Measurements from ENCODE around the gene KNOP1. TPM values are rescaled to one million over a fixed set of nuclear protein-coding genes. Genes with fewer than 3 reads are reported as not detected.
A peak's percentile ranks its signal among the peaks of the same experiment; 100 is the strongest.

KNOP1 gene
- total RNA-seq, 6 experiments from 2014 or later, result 11.0 to 16.3 (median 13.9) TPM

GRCh38 chr16:19745286-19746010 lies 27.4 kb upstream of the KNOP1 start:
- H3K9me3 Mint-ChIP-seq, result no peaks in the 10 kb centered on the region
- peak; percentile 41 for DNase-seq
- H3K36me3 Mint-ChIP-seq (ENCODE audit: low read depth), result no peaks in the 10 kb centered on the region
- peak overlapping the region; percentile 10; the same call in 1 of the 2 replicates for H3K27ac Mint-ChIP-seq
- H3K4me3 Mint-ChIP-seq, result peak overlapping the region; percentile 11; the same call in 1 of the 2 replicates
- TF ChIP-seq CTCF (IDR thresholded peaks at IDR 0.05), result no peak
- peaks cover 13% of the 10 kb centered on the region for H3K4me1 Mint-ChIP-seq (ENCODE audit: low read depth)
- no peaks in the 10 kb centered on the region for H3K27me3 Mint-ChIP-seq (ENCODE audit: insufficient read depth)

DNA sequence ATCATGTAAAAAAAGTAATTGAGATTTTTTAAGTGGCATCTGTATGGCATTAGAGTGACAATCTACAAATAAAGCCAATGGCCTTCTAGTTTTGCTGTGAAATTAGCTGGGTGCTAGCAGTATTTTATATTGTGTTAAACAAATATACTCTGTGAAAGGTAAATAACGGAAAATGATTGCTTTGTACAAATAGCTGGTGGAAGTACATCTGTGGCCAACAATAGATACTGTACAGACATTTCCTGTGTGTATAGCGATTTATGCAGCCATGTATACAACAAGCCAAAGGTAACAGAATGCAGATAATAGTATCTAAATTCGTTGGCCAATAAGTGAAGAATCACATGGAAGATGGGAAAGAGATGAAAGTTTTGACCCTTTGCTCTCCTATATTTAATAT lies 26.6 kb upstream of the KNOP1 start:
- TF ChIP-seq CTCF (IDR thresholded peaks at IDR 0.05), result no peak
- Mint-ChIP-seq H3K27me3 (ENCODE audit: insufficient read depth) (no peaks in the 10 kb centered on the region; the same call in 1 of the 2 replicates), H3K4me3 (no peak overlapping the region), H3K27ac (no peak overlapping the region), H3K9me3 (no peaks in the 10 kb centered on the region), H3K36me3 (ENCODE audit: low read depth) (no peaks in the 10 kb centered on the region), H3K4me1 (ENCODE audit: low read depth) (peaks cover 13% of the 10 kb centered on the region)
- DNase-seq, result no peak

DNA sequence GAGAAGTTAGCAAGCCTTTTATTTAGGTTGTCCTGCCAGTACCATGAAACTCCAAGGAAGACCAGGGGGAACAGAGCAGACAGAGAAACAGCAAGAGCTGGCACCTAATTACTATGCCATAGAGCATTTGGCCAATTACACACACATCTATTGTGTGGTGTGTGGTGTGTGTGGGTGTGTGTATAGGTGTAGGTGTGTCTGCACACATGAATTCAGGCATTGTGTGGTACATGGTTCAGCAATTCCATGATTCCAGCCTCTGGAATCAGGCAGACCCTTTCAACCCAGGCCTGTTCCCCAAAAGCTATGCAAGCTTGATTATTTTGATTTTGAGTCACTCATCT lies 25.8 kb upstream of the KNOP1 start:
- no peaks in the 10 kb centered on the region for H3K9me3 Mint-ChIP-seq
- H3K36me3 Mint-ChIP-seq (ENCODE audit: low read depth), result no peaks in the 10 kb centered on the region
- no peak overlapping the region for H3K27ac Mint-ChIP-seq
- H3K4me3 Mint-ChIP-seq, result no peak overlapping the region
- DNase-seq, result no peak
- peaks cover 13% of the 10 kb centered on the region for H3K4me1 Mint-ChIP-seq (ENCODE audit: low read depth)
- TF ChIP-seq CTCF (IDR thresholded peaks at IDR 0.05), result no peak
- H3K27me3 Mint-ChIP-seq (ENCODE audit: insufficient read depth), result no peaks in the 10 kb centered on the region; the same call in 1 of the 2 replicates

DNA sequence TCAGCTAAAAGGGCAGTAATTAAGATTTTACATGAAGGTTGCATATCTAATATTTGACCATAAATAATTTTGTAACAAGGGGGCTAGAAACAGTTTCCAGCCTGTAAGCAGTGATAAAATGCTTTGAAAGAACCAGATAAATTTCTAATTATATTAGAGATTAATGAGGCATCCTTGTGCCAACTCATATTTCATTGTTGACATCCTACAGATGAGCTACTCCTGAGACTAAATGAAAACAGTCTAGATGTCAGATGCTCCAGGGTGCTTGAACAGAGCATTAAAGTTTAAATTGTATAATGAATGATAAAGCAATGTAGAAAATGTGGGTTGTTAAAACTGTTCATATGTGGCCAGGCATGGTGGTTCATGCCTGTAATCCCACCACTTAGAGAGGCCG lies 23.3 kb upstream of the KNOP1 start:
- no peaks in the 10 kb centered on the region; the same call in 1 of the 2 replicates for H3K27me3 Mint-ChIP-seq (ENCODE audit: insufficient read depth)
- no peak overlapping the region for H3K4me3 Mint-ChIP-seq
- H3K27ac Mint-ChIP-seq, result no peak overlapping the region
- DNase-seq, result no peak
- H3K4me1 Mint-ChIP-seq (ENCODE audit: low read depth), result peaks cover 13% of the 10 kb centered on the region
- no peaks in the 10 kb centered on the region for H3K36me3 Mint-ChIP-seq (ENCODE audit: low read depth)
- no peak for TF ChIP-seq CTCF (IDR thresholded peaks at IDR 0.05)
- H3K9me3 Mint-ChIP-seq, result no peaks in the 10 kb centered on the region

DNA sequence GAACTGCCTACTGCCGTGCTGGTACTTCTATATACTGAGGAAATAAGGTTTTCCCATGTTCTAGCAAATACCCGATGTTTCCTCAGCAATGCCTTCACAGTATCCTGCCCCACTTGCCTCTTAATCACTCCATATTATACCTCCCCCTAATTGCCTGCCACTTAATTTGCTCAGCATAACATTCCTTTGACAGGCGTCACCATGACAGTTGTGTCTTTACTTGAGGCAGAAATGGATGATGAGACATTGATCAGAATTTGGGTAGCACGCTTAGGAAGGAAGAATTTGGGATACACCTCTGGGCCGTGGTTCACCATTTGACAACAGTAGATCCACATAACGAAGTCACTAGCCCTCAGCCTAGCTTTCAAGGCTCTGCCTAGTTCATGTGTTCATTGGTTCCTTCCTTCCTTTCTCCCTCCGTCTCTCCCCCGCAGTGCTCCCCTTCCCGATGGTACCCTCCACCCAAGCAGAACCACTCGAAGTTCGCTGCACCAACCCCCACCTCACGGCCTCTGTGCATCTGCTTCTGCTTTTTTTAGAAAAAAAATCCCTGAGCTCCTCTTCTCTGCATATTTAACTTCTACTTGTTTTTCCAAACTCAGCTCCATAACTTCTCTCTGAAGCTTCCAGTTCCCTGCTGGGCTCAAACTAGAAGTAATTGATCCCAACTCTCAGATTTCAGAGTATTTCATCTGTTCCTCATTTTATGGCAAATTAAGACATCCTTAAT lies 19.4 kb upstream of the KNOP1 start:
- Mint-ChIP-seq H3K27ac (no peak overlapping the region), H3K36me3 (ENCODE audit: low read depth) (no peaks in the 10 kb centered on the region), H3K9me3 (no peaks in the 10 kb centered on the region), H3K4me1 (ENCODE audit: low read depth) (no peaks in the 10 kb centered on the region), H3K4me3 (no peak overlapping the region), H3K27me3 (ENCODE audit: insufficient read depth) (no peaks in the 10 kb centered on the region; the same call in 1 of the 2 replicates)
- TF ChIP-seq CTCF (IDR thresholded peaks at IDR 0.05), result no peak
- no peak for DNase-seq
